ENCODE data around the gene CCDC175. TPM values are rescaled to one million over a fixed set of nuclear protein-coding genes. Genes with fewer than 3 reads are reported as not detected.
A peak's percentile ranks its signal among the peaks of the same experiment; 100 is the strongest.

The CCDC175 gene
- total RNA-seq: not detected
- polyA plus RNA-seq: not detected

GRCh38 chr14:59576332-59577294 lies at the start of gene CCDC175:
TSS of gene CCDC175 (minus strand) at chr14:59576812. CDS start at chr14:59576775, 37 bp downstream.
- Histone ChIP-seq H3K27me3 (ENCODE audit: control insufficient read depth in 4 of 4, insufficient read depth in 4 of 4, low read length in 3 of 4) (peaks cover 0 to 5% (median 3%) of the 10 kb centered on the region in 4 donors), H3K4me3 (ENCODE audit: low read depth in 1 of 3, low read length in 3 of 3) (peak within 1 kb of the TSS in 2 of 3 donors; percentile 31 to 35), H3K9ac (ENCODE audit: low read depth in 1 of 2, low read length in 2 of 2) (no peak within 1 kb of the TSS), H3K4me1 (ENCODE audit: control insufficient read depth in 4 of 4, insufficient read depth in 4 of 4, low read length in 3 of 4) (peaks cover 4 to 10% (median 7%) of the 10 kb centered on the region in 4 donors), H3K9me3 (ENCODE audit: control insufficient read depth in 4 of 4, low read length in 3 of 4) (no peaks in the 10 kb centered on the region), H3K36me3 (ENCODE audit: control insufficient read depth in 4 of 4, insufficient read depth in 3 of 4, low read depth in 1 of 4, low read length in 3 of 4) (no peaks in the 10 kb centered on the region), H3K27ac (ENCODE audit: low read depth in 1 of 2, low read length in 2 of 2) (no peak within 1 kb of the TSS)
- peak; percentile 84 for DNase-seq (ENCODE audit: low spot score)
- no peak for TF ChIP-seq JUND (IDR thresholded peaks at IDR 0.05)
- TF ChIP-seq HNF4A (conservative IDR thresholded peaks at IDR 0.05): no peak
- no peak for TF ChIP-seq FOXA2 (IDR thresholded peaks at IDR 0.05)
- TF ChIP-seq TAF1 (conservative IDR thresholded peaks at IDR 0.05): no peak
- TF ChIP-seq, protein P1, sequence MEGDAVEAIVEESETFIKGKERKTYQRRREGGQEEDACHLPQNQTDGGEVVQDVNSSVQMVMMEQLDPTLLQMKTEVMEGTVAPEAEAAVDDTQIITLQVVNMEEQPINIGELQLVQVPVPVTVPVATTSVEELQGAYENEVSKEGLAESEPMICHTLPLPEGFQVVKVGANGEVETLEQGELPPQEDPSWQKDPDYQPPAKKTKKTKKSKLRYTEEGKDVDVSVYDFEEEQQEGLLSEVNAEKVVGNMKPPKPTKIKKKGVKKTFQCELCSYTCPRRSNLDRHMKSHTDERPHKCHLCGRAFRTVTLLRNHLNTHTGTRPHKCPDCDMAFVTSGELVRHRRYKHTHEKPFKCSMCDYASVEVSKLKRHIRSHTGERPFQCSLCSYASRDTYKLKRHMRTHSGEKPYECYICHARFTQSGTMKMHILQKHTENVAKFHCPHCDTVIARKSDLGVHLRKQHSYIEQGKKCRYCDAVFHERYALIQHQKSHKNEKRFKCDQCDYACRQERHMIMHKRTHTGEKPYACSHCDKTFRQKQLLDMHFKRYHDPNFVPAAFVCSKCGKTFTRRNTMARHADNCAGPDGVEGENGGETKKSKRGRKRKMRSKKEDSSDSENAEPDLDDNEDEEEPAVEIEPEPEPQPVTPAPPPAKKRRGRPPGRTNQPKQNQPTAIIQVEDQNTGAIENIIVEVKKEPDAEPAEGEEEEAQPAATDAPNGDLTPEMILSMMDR (IDR thresholded peaks at IDR 0.05; ENCODE audit: low read depth, low read length, missing input control): peak; percentile 60
- TF ChIP-seq RXRA (IDR thresholded peaks at IDR 0.05): no peak
- TF ChIP-seq RAD21 (IDR thresholded peaks at IDR 0.05): peak; percentile 63 to 77
- no peak for TF ChIP-seq MAX (IDR thresholded peaks at IDR 0.05)
- no peak for TF ChIP-seq SP1 (IDR thresholded peaks at IDR 0.05)
- no peak for TF ChIP-seq FOXA1 (IDR thresholded peaks at IDR 0.05)
- no peak for TF ChIP-seq EGR1 (IDR thresholded peaks at IDR 0.05; ENCODE audit: low read depth in 2 of 2)
- no peak for TF ChIP-seq GABPA (IDR thresholded peaks at IDR 0.05 in 1 of 2, conservative IDR thresholded peaks at IDR 0.05 in 1 of 2)
- TF ChIP-seq REST (IDR thresholded peaks at IDR 0.05): no peak
- TF ChIP-seq, protein P2, sequence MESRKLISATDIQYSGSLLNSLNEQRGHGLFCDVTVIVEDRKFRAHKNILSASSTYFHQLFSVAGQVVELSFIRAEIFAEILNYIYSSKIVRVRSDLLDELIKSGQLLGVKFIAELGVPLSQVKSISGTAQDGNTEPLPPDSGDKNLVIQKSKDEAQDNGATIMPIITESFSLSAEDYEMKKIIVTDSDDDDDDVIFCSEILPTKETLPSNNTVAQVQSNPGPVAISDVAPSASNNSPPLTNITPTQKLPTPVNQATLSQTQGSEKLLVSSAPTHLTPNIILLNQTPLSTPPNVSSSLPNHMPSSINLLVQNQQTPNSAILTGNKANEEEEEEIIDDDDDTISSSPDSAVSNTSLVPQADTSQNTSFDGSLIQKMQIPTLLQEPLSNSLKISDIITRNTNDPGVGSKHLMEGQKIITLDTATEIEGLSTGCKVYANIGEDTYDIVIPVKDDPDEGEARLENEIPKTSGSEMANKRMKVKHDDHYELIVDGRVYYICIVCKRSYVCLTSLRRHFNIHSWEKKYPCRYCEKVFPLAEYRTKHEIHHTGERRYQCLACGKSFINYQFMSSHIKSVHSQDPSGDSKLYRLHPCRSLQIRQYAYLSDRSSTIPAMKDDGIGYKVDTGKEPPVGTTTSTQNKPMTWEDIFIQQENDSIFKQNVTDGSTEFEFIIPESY (IDR thresholded peaks at IDR 0.05): no peak
- TF ChIP-seq, protein P3, sequence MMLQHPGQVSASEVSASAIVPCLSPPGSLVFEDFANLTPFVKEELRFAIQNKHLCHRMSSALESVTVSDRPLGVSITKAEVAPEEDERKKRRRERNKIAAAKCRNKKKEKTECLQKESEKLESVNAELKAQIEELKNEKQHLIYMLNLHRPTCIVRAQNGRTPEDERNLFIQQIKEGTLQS (IDR thresholded peaks at IDR 0.05): no peak
- no peak for TF ChIP-seq NR2F2 (IDR thresholded peaks at IDR 0.05)
- WGBS: 18% methylated on average over 46 of the region's 46 CpGs
